Sciatic nerve (tissue), 2 donors: Measurements from ENCODE around the gene PSMD3. TPM values are rescaled to one million over a fixed set of nuclear protein-coding genes. Genes with fewer than 3 reads are reported as not detected.
A peak's percentile ranks its signal among the peaks of the same experiment; 100 is the strongest.
"Not testable (repeated sequence)": the region's sequence is repeated elsewhere in the genome, so short reads cannot be mapped to it uniquely, and the experiment has no call there.

Source experiments
- ATAC-seq: fragments of 200-7000 bp; cut with Tn5 transposase; one replicate; pipeline ENCODE4 v1.9.1; 2020; ENCODE audit warnings: mild to moderate bottlenecking, moderate library complexity
- DNase-seq: peaks from one replicate; pipeline ENCODE4 v3.0.0-alpha.2; 2020; ENCODE audit warnings: low spot score
- intact Hi-C: fragments of 100-400 bp; cut with DNase I; formaldehyde crosslinking; loops from one replicate; pipeline ENCODE4 v1.14.2; 2022
- total RNA-seq: library from RNA; stranded (reverse); fragmentation: NEBNext Ultra II Directional; extraction: Animal tissue kit (Norgen Biotek cat#: 25700); gene quantifications from one replicate; pipeline ENCODE4 v1.2.1, GENCODE V29; 2021
- donor health status: DM: no; HTN: no; CAD: no.
- donor health status: DM: no; HTN: no; CAD: no.

The PSMD3 gene
- 68.7 TPM for total RNA-seq

- ATAC-seq (peak; percentile 98), DNase-seq (peak; percentile 99)
- intact Hi-C loops = loop anchor here (2.0 kb wide), 1 partner anchor 28 kb away; no protein-coding TSS in a partner anchor
These were observed at the start of gene PSMD3 for GRCh38 chr17:39980351-39981206. Gene PSMD3, plus strand, starts transcription at chr17:39980807. Its CDS starts 164 bp downstream, at chr17:39980971.

- DNase-seq (no peak), ATAC-seq (no peak)
- intact Hi-C loops = no loop called here
These were observed 46.7 kb upstream of the PSMD3 start for GRCh38 chr17:39933912-39934311.

- intact Hi-C loops = no loop called here
- no peak for DNase-seq
- ATAC-seq = no peak
These were observed 46.3 kb upstream of the PSMD3 start for GRCh38 chr17:39934324-39934723.

DNA sequence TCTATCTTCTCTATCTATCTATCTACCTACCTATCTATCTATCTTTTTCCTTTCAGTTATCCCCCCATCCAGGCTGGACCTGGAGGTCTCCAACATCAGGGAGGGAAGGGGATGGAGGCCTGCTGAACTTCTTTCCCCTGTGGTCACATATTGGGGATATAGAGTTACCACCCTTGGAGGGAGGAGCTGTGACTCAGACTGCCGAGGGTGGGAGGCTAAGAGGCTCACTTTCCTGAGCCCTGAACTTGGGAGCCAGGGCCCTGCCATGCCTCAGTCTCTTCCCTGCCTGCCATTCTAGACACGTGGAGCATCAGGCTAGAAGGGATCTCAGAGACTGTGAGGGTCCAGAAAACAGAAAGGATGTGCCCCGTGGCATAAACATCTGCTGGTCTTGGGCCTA is 44.7 kb upstream of the PSMD3 start:
- ATAC-seq (no peak), DNase-seq (no peak)
- intact Hi-C loops = no loop called here

- DNase-seq = no peak
- intact Hi-C loops = no loop called here
- no peak for ATAC-seq
These were observed 43.2 kb upstream of the PSMD3 start for GRCh38 chr17:39937447-39937846.

DNA sequence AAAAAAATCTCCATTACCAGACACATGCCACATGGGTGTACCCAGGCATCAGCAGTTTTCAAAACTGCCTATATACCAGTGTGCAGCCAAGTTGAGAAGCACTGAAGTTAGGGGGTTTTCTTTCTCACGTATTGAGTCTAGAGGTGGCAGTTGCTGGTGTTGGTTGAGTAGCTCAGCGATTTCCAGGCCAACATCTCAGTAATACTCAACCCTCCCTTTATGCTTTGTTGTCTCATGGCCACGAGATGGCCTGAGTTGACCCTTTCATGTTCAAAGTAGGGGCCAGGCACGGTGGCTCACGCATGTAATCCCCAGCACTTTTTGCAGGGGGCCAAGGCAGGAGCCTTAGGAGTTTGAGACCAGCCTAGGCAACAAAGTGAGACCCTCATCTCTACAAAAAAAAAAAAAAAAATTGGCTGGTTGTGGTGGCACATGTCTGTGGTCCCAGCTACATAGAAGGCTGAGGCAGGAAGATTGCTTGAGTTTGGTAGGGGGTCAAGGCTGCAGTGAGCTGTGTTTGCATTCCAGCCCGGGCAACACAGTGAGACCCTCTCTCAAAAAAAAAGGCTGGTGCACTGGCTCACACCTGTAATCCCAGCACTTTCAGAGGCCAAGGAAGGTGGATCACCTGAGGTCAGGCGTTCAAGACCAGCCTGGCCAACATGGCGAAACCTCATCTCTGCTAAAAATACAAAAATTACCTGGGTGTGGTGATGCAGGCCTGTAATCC is 42.3 kb upstream of the PSMD3 start:
- ATAC-seq = no peak
- no peak for DNase-seq
- intact Hi-C loops = no loop called here

- intact Hi-C loops = no loop called here
- no peak for DNase-seq
- no peak for ATAC-seq
These were observed 41.5 kb upstream of the PSMD3 start for GRCh38 chr17:39939106-39939505.

- DNase-seq = no peak
- ATAC-seq = peak; percentile 91
- intact Hi-C loops = no loop called here
These were observed 40.8 kb upstream of the PSMD3 start for GRCh38 chr17:39939588-39940419.

GRCh38 chr17:39943702-39944392 is 36.8 kb upstream of the PSMD3 start:
- DNase-seq (no peak), ATAC-seq (no peak)
- intact Hi-C loops = no loop called here

GRCh38 chr17:39944393-39944711 is 36.3 kb upstream of the PSMD3 start:
- DNase-seq (no peak), ATAC-seq (no peak)
- intact Hi-C loops = no loop called here

- intact Hi-C loops = no loop called here
- ATAC-seq = no peak
- DNase-seq = no peak
These were observed 33.9 kb upstream of the PSMD3 start for GRCh38 chr17:39946551-39947330.

GRCh38 chr17:39948489-39948828 is 32.1 kb upstream of the PSMD3 start:
- intact Hi-C loops, DNase-seq, ATAC-seq: not testable (repeated sequence)

DNA sequence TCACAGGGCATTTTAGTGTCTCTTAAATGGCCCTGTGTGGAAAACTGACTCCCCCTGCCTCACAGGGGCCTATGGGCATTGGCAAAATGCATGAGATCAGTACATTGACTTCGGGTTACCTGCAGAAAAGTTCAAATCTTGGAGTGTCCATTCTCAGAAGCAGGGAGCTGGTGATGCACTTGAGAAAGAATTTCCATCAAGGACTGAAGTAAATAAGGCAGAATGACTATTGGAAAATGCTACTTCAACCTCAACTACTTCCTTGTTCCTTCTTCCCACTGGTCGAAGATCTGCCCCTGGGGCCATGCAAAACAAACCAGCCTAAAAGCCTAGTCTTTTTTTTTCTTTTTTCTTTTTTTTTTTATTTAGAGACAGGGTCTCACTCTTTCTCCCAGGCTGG is 31.6 kb upstream of the PSMD3 start:
- DNase-seq = no peak
- intact Hi-C loops = no loop called here
- ATAC-seq = no peak

- ATAC-seq = no peak
- no peak for DNase-seq
- intact Hi-C loops = no loop called here
These were observed 29.7 kb upstream of the PSMD3 start for GRCh38 chr17:39950871-39951348.

DNA sequence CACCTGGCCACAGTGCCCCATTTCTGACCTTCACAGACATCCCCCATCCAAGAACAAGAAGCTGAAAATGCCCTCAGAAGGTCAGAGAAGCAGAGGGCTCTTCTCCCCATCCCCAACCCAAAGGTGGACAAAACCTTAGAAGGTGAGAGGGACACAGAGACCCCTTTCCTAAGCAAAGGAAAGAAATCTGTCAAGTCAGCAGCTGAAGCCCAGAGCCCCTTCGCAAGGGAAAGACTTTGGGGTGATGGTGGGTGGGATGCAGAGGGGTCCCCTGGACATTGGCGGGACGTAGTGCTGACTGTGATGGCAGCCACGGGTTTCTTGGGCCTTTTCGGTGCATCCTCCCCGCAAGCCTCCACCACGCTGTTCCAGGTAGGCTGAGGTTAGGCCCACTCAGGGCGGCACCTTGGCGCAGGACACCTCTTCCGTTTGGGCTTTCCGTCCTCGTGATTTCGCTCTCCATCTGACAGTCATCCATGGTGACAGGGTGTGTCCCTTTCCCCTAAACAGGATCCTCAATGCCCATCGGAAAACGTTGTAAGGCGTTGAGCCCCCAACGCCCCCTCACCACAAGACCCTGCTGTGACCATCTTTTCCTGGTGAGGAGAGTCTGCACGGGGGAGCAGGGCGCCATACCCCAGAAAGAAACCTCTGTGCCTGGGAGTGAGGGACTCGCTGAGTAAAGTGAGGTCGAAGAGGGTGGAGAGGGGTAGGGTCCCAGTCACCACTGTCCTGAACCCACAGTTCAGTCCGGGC is 28.5 kb upstream of the PSMD3 start:
- ATAC-seq = no peak
- intact Hi-C loops = loop anchor here (2.0 kb wide), 1 partner anchor 29 kb away; the partner anchor contains the start of gene PSMD3
- DNase-seq = peak; percentile 69

- ATAC-seq (peak; percentile 94), DNase-seq (peak; percentile 99)
- intact Hi-C loops = loop anchor here (2.0 kb wide), 1 partner anchor 28 kb away; the partner anchor contains the start of gene PSMD3
These were observed 27.7 kb upstream of the PSMD3 start for GRCh38 chr17:39952680-39953470.
